Activated CD4-positive, alpha-beta T cell treated with anti-CD3 and anti-CD28 coated beads for 48 hours (primary cell): ENCODE results near the gene CD48.
"Not testable (repeated sequence)": the region's sequence is repeated elsewhere in the genome, so short reads cannot be mapped to it uniquely, and the experiment has no call there.

Experiments used
- DNase-seq: peaks from one replicate; pipeline ENCODE4 v3.0.0-alpha.2; 2020

Gene CD48

GRCh38 chr1:160741612-160742348 lies 30.2 kb upstream of the CD48 start:
- DNase-seq, result no peak

GRCh38 chr1:160741092-160741501 lies 29.5 kb upstream of the CD48 start:
- DNase-seq, result no peak

DNA sequence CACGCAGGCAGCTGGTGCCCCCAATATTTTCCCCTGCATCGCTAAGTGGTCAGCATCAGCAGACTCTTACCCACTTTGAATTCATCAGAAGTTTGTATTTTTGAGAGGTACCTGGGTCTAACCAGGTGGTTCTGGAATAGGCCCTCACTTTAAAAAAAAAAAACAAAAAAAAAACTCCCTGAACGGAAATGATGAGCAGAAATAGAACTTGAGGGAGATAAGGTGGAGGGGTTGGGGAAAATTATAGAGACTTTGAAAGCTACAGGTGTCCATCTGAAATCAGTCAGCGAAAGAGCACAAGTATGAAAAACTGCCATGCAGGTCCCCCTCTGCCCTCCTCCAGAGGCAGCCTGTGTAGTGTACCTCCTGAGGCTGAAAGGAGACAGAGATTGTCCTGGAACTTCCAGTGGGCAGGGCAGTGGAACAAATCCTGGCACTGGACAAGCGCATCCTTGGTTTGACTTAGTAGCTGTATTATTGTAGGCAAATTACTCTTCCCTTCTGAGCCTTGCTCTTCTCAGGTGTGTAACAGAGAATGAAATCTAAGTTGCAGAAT lies 28.6 kb upstream of the CD48 start:
- DNase-seq, result no peak

DNA sequence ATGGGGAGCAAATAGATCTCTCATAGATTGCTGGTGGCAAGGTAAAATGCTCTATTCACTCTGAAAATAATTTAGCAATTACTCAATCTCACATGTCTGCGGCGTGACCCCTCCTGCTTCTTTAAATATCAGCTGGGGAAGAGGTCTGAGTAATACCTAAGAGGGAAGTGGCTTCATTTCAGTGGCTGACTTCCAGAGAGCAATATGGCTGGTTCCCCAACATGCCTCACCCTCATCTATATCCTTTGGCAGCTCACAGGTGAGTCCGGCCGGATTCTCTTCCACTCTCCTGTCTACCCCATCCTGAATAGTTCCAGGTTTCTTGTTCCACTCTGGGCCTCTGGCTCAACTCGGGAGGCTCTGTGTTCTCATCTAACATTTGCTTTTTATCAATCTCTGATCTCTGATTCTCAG lies 27.5 kb upstream of the CD48 start, which contains the start of gene SLAMF7:
Gene SLAMF7, plus strand, starts transcription at position 150 of the 414 bp plus-strand sequence. Its CDS starts 55 bp downstream, at position 205.
- peak; percentile 40 for DNase-seq

DNA sequence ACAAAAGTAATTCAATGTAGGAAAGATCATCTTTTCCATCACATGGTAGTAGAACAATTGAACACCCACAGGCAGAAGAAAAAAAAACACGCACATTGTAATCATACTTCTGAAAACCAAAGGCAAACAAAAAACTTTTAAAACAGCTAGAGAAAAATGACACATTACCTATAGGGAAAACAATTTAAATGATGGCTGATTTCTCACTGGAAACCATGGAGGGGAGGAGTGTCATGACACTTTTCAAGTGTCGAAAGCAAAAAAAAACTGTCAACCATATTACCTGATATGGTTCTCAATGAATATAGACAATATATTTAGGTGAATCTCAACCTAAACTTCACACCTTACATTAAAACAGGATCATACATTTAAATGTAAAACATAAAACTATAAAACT lies 26.6 kb upstream of the CD48 start:
- DNase-seq, result no peak

DNA sequence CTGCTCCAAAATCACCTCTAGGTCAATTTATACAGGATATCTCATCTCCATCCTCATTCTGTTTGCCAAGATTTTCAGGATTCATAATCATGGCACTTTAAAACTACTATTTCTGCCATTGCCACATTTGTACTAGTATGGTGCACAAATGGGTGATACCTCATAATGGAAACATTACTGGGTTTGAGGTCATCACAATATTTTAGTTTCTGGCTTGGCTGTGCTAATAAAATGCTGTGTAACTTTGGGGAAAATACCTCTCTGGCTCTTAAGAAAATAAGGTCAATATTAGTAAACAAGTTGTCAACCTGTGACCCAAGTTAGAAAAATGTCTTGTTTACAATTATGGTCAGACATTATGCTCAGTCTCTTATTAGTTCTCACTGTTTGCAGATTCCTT lies 22.7 kb upstream of the CD48 start:
- no peak for DNase-seq

DNA sequence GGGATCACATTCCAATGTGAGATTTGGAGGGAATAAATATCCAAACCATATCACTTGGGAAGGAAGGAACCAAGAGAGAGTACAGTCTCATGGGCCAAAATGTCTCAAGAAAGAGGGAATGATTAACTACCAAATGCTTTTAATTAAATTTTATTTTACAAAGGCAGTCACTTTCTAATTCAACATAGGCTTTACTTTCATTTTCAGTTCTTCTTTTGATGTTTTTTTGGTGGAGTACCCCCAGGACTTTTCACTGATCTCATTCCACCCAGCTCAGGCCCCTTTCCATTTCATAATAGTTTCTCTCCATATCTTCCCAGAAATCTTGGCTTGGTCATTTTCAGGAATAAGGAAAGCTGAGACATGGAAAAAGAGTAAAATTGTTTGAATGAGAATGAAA lies 22.3 kb upstream of the CD48 start:
- no peak for DNase-seq

GRCh38 chr1:160731990-160732389 lies 20.4 kb upstream of the CD48 start:
- no peak for DNase-seq

DNA sequence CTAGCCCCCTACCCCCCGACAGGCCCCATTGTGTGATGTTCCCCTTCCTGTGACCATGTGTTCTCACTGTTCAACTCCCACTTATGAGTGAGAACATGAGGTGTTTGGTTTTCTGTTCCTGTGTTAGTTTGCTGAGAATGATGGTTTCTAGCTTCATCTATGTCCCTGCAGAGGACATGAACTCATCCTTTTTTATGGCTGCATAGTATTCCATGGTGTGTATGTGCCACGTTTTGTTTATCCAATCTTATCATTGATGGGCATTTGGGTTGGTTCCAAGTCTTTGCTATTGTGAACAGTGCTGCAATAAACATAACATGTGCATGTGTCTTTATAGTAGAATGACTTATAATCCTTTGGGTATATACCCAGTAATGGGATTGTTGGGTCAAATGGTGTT lies 19.9 kb upstream of the CD48 start:
- DNase-seq, result not testable (repeated sequence)

DNA sequence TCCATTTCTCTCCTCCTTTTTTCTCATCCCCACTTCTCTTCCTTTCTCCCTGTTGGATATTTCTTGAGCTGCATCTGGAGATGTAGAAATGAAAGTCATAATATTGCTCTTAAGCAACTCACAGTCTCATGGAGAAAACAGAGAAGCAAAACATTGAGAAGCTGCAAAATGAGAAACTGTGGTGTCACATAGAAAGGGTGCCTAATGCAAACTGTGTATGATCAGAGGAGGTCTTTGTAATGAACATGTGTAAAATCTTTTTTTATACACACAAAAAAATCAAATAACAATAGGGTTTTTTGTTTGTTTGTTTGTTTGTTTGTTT lies 15.7 kb upstream of the CD48 start:
- no peak for DNase-seq

- DNase-seq, result peak; percentile 72
Observed at GRCh38 chr1:160726498-160727315, 15.1 kb upstream of the CD48 start.

DNA sequence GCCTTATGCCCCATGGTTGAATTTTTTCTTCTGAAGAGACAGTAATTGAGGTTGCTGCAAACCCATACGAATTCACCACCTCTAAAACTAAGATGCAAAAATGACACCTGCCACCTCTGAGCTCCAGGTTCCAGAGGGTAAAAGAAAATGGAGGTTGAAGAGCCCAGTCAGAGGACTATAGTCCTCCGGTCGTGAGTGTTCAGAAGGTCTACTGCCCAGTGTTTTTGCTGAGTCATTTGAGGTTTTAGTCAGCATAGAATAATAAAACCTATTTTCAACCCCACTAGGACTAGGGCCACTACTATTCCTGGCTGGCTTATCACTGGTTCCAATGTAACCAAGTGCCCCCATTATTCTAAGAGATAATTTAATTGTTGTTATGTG lies 14.5 kb upstream of the CD48 start:
- DNase-seq, result no peak

DNA sequence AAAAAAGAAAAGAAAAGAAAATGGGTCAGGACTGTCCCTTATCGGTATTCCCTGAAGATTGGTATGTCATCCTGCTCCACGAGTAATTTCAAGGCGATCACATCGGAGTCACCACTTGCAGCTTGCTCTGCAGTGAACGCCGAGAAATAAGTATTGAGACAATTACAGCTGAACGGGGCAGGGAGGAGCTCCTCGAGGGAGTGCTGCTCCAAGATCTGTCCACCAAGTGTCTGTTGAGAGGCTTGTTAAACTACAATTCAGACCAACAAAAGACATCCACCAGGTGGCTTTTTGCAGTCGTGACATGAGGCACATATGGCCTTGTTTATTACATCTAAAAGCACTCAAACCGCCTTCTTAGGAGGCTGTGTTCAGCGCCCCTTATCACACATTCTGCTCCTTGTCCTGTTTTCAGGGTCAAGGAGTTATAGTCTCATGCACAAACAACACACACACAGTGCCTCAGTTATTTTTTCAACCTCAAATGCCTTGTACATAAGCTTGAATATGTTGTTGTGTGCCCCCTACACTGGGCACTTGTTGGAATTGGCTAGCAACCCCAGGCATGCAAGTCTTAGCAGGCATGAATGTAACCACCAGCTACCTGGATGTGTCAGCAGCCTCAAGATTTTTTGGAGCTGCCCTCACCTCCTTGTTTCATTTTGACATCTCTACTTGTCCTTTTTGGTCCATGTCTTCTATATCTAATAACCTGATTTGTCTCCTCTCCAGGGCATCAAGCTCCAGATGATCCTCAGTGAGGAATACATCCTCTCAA lies 13.0 kb upstream of the CD48 start:
- no peak for DNase-seq

GRCh38 chr1:160723332-160723731 lies 11.7 kb upstream of the CD48 start:
- no peak for DNase-seq

GRCh38 chr1:160722726-160723125 lies 11.1 kb upstream of the CD48 start:
- DNase-seq, result no peak

DNA sequence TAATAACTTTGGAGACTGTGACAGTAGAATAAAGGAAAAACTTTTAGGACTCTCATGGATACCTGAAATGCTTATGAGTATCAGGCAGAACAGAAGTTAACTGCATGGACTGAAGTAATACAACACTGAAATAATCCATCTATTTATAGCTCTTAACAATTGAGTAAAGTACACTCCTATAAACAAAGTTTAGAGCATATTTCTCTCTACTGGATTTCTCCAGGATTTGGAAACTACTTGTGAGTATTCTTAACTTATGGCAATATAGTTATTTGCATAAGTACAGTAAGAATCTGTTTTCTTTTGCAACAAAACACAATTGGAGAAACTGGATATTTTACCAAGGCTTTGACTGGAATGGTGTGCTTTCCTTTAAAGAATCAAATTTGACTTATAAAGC lies 9.9 kb upstream of the CD48 start:
- no peak for DNase-seq

GRCh38 chr1:160720356-160721085 lies 8.9 kb upstream of the CD48 start:
- DNase-seq, result no peak

DNA sequence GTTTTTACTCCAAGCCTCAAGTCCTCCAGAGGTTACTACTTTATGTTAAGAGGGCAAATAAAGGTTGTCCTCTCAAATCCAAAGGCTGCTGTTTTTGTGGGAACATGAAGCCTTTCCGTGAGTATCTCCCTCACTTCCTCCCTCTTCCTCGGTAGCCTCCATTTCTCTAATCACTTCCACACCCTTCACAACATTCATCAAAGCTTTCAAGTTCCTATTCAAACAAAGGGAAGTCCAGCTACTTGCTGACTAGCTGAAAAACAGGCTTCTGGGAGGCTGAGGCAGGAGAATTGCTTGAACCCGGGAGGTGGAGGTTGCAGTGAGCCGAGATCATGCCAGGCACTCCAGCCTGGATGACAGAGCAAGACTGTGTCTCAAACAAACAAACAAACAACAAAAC lies 6.6 kb upstream of the CD48 start:
- DNase-seq, result no peak

GRCh38 chr1:160717306-160717705 lies 5.7 kb upstream of the CD48 start:
- DNase-seq, result no peak

DNA sequence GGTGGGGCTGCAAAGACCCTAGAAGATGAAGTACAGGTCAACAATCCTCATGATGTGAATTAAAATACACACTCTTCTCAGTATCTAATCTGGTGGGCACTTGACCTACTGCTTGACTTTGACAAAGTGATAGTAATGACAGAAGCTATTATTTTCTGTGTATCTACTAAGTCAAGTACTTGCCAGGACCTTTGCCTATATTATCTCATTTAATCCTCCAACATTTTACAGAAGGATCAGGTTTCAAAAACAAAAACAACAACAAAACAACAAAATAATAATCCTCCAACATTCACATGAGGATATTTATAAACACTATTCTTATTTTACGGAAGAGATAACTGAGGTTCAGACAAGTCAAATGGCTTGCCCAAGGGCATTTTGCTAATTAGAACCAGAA lies 4.4 kb upstream of the CD48 start:
- no peak for DNase-seq

DNA sequence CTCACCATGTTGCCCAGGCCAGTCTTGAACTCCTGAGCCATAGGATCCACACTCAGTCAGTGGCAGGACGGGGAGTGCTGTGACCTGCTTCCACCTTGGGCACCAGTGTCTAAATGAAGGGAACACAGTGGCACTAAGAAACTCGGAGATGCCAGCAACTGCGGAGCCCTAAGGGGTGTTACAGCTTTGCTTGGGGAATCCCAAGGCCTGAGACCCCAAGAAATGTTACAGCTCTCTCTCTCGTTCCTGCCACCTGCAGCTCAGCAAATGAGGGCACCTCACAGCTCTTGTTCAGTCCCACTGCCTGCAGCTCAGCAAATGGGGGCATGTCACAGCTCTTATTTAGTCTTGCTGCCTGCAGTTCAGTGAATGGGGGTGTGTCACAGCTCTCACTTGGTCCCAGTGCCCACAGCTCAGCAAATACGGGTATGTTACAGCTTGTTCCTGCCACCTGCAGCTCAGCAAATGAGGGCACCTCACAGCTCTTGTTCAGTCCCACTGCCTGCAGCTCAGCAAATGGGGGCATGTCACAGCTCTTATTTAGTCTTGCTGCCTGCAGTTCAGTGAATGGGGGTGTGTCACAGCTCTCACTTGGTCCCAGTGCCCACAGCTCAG lies 2.5 kb upstream of the CD48 start:
- DNase-seq, result not testable (repeated sequence)

DNA sequence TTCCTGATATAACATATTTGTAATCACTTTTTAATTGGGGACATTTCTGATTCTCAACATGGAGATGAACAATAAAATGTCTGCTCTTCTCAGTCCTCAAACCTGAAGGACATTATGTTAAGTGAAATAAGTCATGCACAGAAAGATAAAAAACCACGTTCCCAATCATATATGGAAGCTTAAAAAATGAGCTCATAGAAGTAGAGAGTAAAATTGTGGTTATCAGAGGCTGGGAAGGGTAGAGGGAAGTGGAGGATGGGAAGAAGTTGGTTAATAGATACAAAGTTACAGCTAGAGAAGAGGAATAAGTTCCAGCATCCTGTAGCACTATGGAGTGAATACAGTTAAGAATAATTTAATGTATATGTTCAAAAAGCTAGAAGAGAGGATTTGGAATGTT lies 1.5 kb upstream of the CD48 start:
- no peak for DNase-seq
